ENCODE measurements around the gene DUSP19. TPM values are rescaled to one million over a fixed set of nuclear protein-coding genes. Genes with fewer than 3 reads are reported as not detected.

Gene DUSP19
- total and polyA plus RNA-seq, 2 of the 13 experiments (the other 11 are each of a cell fraction or from before 2014, with no cell fraction given): 1.3 to 1.9 TPM

- TF ChIP-seq AHDC1 (CRISPR knock-in tag; IDR thresholded peaks at IDR 0.05; ENCODE audit: borderline replicate concordance): no peak
- TF ChIP-seq KDM4B (CRISPR knock-in tag; IDR thresholded peaks at IDR 0.05): no peak
- TF ChIP-seq HOXA7 (CRISPR knock-in tag; IDR thresholded peaks at IDR 0.05): no peak
- TF ChIP-seq JUN (CRISPR knock-in tag; IDR thresholded peaks at IDR 0.05): no peak
- no peak for TF ChIP-seq ZNF616 (CRISPR knock-in tag; IDR thresholded peaks at IDR 0.05; ENCODE audit: low read depth)
- 0 out of 2 replicates have a peak, but pooled peaks have one; percentile 35 for TF ChIP-seq ZFP37 (CRISPR knock-in tag; IDR thresholded peaks at IDR 0.05; ENCODE audit: borderline replicate concordance)
- no peak for TF ChIP-seq ZNF850 (CRISPR knock-in tag; conservative IDR thresholded peaks at IDR 0.05)
- TF ChIP-seq, protein P1, sequence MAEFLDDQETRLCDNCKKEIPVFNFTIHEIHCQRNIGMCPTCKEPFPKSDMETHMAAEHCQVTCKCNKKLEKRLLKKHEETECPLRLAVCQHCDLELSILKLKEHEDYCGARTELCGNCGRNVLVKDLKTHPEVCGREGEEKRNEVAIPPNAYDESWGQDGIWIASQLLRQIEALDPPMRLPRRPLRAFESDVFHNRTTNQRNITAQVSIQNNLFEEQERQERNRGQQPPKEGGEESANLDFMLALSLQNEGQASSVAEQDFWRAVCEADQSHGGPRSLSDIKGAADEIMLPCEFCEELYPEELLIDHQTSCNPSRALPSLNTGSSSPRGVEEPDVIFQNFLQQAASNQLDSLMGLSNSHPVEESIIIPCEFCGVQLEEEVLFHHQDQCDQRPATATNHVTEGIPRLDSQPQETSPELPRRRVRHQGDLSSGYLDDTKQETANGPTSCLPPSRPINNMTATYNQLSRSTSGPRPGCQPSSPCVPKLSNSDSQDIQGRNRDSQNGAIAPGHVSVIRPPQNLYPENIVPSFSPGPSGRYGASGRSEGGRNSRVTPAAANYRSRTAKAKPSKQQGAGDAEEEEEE (CRISPR knock-in tag; IDR thresholded peaks at IDR 0.05; ENCODE audit: borderline replicate concordance): no peak
- no peak for TF ChIP-seq MAFF (IDR thresholded peaks at IDR 0.05; ENCODE audit: low read depth, low read length)
- no peak for TF ChIP-seq NFE2 (CRISPR knock-in tag; IDR thresholded peaks at IDR 0.05)
- no peak for TF ChIP-seq CENPT (CRISPR knock-in tag; IDR thresholded peaks at IDR 0.05; ENCODE audit: low read depth)
- no peak for TF ChIP-seq RCOR2 (CRISPR knock-in tag; IDR thresholded peaks at IDR 0.05)
- TF ChIP-seq ZNF557 (CRISPR knock-in tag; IDR thresholded peaks at IDR 0.05): peak; percentile 75; the same call in 1 of the 2 replicates
- TF ChIP-seq, protein P2, sequence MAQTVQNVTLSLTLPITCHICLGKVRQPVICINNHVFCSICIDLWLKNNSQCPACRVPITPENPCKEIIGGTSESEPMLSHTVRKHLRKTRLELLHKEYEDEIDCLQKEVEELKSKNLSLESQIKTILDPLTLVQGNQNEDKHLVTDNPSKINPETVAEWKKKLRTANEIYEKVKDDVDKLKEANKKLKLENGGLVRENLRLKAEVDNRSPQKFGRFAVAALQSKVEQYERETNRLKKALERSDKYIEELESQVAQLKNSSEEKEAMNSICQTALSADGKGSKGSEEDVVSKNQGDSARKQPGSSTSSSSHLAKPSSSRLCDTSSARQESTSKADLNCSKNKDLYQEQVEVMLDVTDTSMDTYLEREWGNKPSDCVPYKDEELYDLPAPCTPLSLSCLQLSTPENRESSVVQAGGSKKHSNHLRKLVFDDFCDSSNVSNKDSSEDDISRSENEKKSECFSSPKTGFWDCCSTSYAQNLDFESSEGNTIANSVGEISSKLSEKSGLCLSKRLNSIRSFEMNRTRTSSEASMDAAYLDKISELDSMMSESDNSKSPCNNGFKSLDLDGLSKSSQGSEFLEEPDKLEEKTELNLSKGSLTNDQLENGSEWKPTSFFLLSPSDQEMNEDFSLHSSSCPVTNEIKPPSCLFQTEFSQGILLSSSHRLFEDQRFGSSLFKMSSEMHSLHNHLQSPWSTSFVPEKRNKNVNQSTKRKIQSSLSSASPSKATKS (CRISPR knock-in tag; IDR thresholded peaks at IDR 0.05): no peak
- TF ChIP-seq EHMT2 (IDR thresholded peaks at IDR 0.05; ENCODE audit: borderline replicate concordance, low read depth, low read length): peak; percentile 67; the same call in 1 of the 2 replicates
- no peak for TF ChIP-seq ZNF556 (CRISPR knock-in tag; IDR thresholded peaks at IDR 0.05; ENCODE audit: borderline replicate concordance)
- no peak for TF ChIP-seq ONECUT2 (CRISPR knock-in tag; IDR thresholded peaks at IDR 0.05)
- TF ChIP-seq HBP1 (CRISPR knock-in tag; IDR thresholded peaks at IDR 0.05; ENCODE audit: low read depth): peak; percentile 73
These were observed at the start of gene DUSP19 (continued) for GRCh38 chr2:183078464-183079138.
